Ascending aorta (tissue), 2 donors: ENCODE data around the gene RBM26. TPM values are rescaled to one million over a fixed set of nuclear protein-coding genes. Genes with fewer than 3 reads are reported as not detected.

Source experiments
- DNase-seq, 2 donors: peaks; one replicate each; pipeline ENCODE4 v3.0.0-alpha.2; 2019; ENCODE audit warnings: low spot score in 2 of 2
- H3K27ac ChIP-seq, 2 donors: fragments of 200-600 bp; sonication (generic); one replicate each; pipeline ENCODE4 v1.5.1; 2016 to 2017; ENCODE audit warnings: mild to moderate bottlenecking in 1 of 2
- H3K27me3 ChIP-seq: fragments of 200-600 bp; sonication (generic); one replicate; pipeline ENCODE4 v1.5.1; 2017
- H3K36me3 ChIP-seq, 2 donors: fragments of 200-600 bp; sonication (generic); one replicate each; pipeline ENCODE4 v1.5.1; 2016
- H3K4me1 ChIP-seq, 2 donors: fragments of 200-600 bp; sonication (generic); one replicate each; pipeline ENCODE4 v1.5.1; 2016 to 2017; ENCODE audit warnings: mild to moderate bottlenecking in 1 of 2
- H3K4me3 ChIP-seq, 2 donors: fragments of 200-600 bp; sonication (generic); one replicate each; pipeline ENCODE4 v1.5.1; 2016 to 2017; ENCODE audit warnings: mild to moderate bottlenecking in 1 of 2
- H3K9me3 ChIP-seq, 2 donors: fragments of 200-600 bp; sonication (generic); one replicate each; pipeline ENCODE4 v1.5.1; 2016
- CTCF ChIP-seq, 3 experiments: fragments of 200-600 bp in 2 of 3; fragments of 450-650 bp in 1 of 3; sonication (generic) in 2 of 3; IDR thresholded peaks; one replicate each; pipeline ENCODE4 v1.5.1; 2016 to 2019; ENCODE audit warnings: antibody characterized with exemption in 3 of 3, mild to moderate bottlenecking in 1 of 3, moderate library complexity in 1 of 3
- intact Hi-C: fragments of 100-400 bp; cut with DNase I; formaldehyde crosslinking; loops from one replicate; pipeline ENCODE4 v1.15.1; 2023
- total RNA-seq: library from RNA; depleted of rRNA; stranded (reverse); fragments of >200 nt; gene quantifications from one replicate; pipeline ENCODE4 v1.1.0, GENCODE V29; 2016

Gene RBM26
- total RNA-seq, 1 donor from 2014 or later: 12.8 TPM

GRCh38 chr13:79328510-79328909 lies 77.5 kb downstream of the RBM26 start:
- H3K36me3 ChIP-seq: peaks cover 4 to 24% of the 10 kb centered on the region in 2 donors
- no peak for DNase-seq
- H3K4me3 ChIP-seq: no peak overlapping the region
- no peak overlapping the region for H3K27ac ChIP-seq
- no peaks in the 10 kb centered on the region for H3K4me1 ChIP-seq
- H3K9me3 ChIP-seq: no peaks in the 10 kb centered on the region
- intact Hi-C loops: no loop called here
- H3K27me3 ChIP-seq: no peaks in the 10 kb centered on the region
- no peak for TF ChIP-seq CTCF (IDR thresholded peaks at IDR 0.05)

GRCh38 chr13:79320433-79320832 lies 85.6 kb downstream of the RBM26 start:
- no peak for DNase-seq
- intact Hi-C loops: no loop called here
- no peak overlapping the region for H3K27ac ChIP-seq
- peaks cover 18 to 25% of the 10 kb centered on the region in 2 donors for H3K36me3 ChIP-seq
- no peaks in the 10 kb centered on the region for H3K9me3 ChIP-seq
- no peaks in the 10 kb centered on the region for H3K4me1 ChIP-seq
- TF ChIP-seq CTCF (IDR thresholded peaks at IDR 0.05): no peak
- no peak overlapping the region for H3K4me3 ChIP-seq
- no peaks in the 10 kb centered on the region for H3K27me3 ChIP-seq

- H3K27ac ChIP-seq: no peak overlapping the region
- intact Hi-C loops: no loop called here
- DNase-seq: no peak
- no peak overlapping the region for H3K4me3 ChIP-seq
- no peaks in the 10 kb centered on the region for H3K9me3 ChIP-seq
- TF ChIP-seq CTCF (IDR thresholded peaks at IDR 0.05): no peak
- no peaks in the 10 kb centered on the region for H3K4me1 ChIP-seq
- peaks cover 18 to 22% of the 10 kb centered on the region in 2 donors for H3K36me3 ChIP-seq
- H3K27me3 ChIP-seq: no peaks in the 10 kb centered on the region
Measured at GRCh38 chr13:79318664-79319063, 87.4 kb downstream of the RBM26 start.

- no peaks in the 10 kb centered on the region for H3K9me3 ChIP-seq
- no peak for DNase-seq
- no peak overlapping the region for H3K27ac ChIP-seq
- H3K36me3 ChIP-seq: peaks cover 18 to 22% of the 10 kb centered on the region in 2 donors
- intact Hi-C loops: no loop called here
- no peaks in the 10 kb centered on the region for H3K4me1 ChIP-seq
- H3K27me3 ChIP-seq: no peaks in the 10 kb centered on the region
- no peak overlapping the region for H3K4me3 ChIP-seq
- TF ChIP-seq CTCF (IDR thresholded peaks at IDR 0.05): no peak
Measured at GRCh38 chr13:79317856-79318255, 88.2 kb downstream of the RBM26 start.

- H3K27me3 ChIP-seq: no peaks in the 10 kb centered on the region
- H3K27ac ChIP-seq: no peak overlapping the region
- no peaks in the 10 kb centered on the region for H3K9me3 ChIP-seq
- peaks cover 6 to 7% of the 10 kb centered on the region in 2 donors for H3K36me3 ChIP-seq
- TF ChIP-seq CTCF (IDR thresholded peaks at IDR 0.05): no peak
- no peak overlapping the region for H3K4me3 ChIP-seq
- no peak for DNase-seq
- intact Hi-C loops: no loop called here
- no peaks in the 10 kb centered on the region for H3K4me1 ChIP-seq
Measured at GRCh38 chr13:79314652-79315051, 91.4 kb downstream of the RBM26 start.

GRCh38 chr13:79312340-79312855 lies 93.7 kb downstream of the RBM26 start:
- no peak for DNase-seq
- TF ChIP-seq CTCF (IDR thresholded peaks at IDR 0.05): no peak

More at GRCh38 chr13:79312340-79312855, 93.7 kb downstream of the RBM26 start:
- intact Hi-C loops: no loop called here
- Histone ChIP-seq H3K36me3 (peaks cover 0 to 4% of the 10 kb centered on the region in 2 donors), H3K27ac (no peak overlapping the region), H3K4me1 (no peaks in the 10 kb centered on the region), H3K27me3 (no peaks in the 10 kb centered on the region), H3K9me3 (no peaks in the 10 kb centered on the region), H3K4me3 (no peak overlapping the region)
